ENCODE data around the gene TAF9B. TPM values are rescaled to one million over a fixed set of nuclear protein-coding genes. Genes with fewer than 3 reads are reported as not detected.

The TAF9B gene
- total RNA-seq, 2 experiments from 2014 or later: 18.0 to 18.8 TPM

Other genes starting within 250 kb of the TAF9B start
- 10 to 100 TPM; 56.3 to 57.6 TPM for gene MAGT1, start 244.2 kb downstream of the TAF9B start, total RNA-seq
- gene COX7B, start 240.2 kb downstream of the TAF9B start, total RNA-seq: 100 to 1,000 TPM; 227 to 250 TPM
- gene ATP7A, start 229.0 kb downstream of the TAF9B start, total RNA-seq: 10 to 100 TPM; 12.6 to 13.3 TPM
- gene PGAM4, start 170.0 kb downstream of the TAF9B start, total RNA-seq: under 1 TPM in 1 of 2 experiments, not detected in 1; 0.43 TPM
- gene PGK1, start 35.4 kb downstream of the TAF9B start, total RNA-seq: 1,000 to 10,000 TPM; 1,048 to 1,050 TPM
- 10 to 100 TPM; 14.4 to 15.7 TPM for gene CYSLTR1, start 188.0 kb upstream of the TAF9B start, total RNA-seq

Data from activated CD4-positive, alpha-beta memory T cell treated with anti-CD3 and anti-CD28 coated beads, Interleukin-2, amount 10 ng/mL, durations not matched to agents 7 days and 5 days (primary cell).